GM12878 (cell line): ENCODE measurements around the gene C5. TPM values are rescaled to one million over a fixed set of nuclear protein-coding genes. Genes with fewer than 3 reads are reported as not detected.

ENCODE experiments used
- ATAC-seq: fragments of 200-7000 bp; cut with Tn5 transposase; 3 replicates; pipeline ENCODE4 v1.9.1; 2020; ENCODE audit warnings: mild to moderate bottlenecking, moderate library complexity
- BruUV-seq: library from RNA; stranded (reverse); fragments of 400-500 nt; replicated peaks from 2 replicates; lab custom pipeline; 2021; lab: Mats Ljungman, UMichigan
- CTCF ChIA-PET: fragments of 300-600 bp; sonication (Branson Sonifier 250); formaldehyde crosslinking; extraction: SDS; loops from one replicate; lab custom pipeline; 2021; ENCODE audit warnings: inconsistent platforms; lab: Yijun Ruan, JAX
- POLR2A ChIA-PET: fragments of 350-600 bp; formaldehyde crosslinking; extraction: SDS; loops from one replicate; lab custom pipeline; 2021; ENCODE audit warnings: inconsistent platforms; lab: Charles Lee
- RAD21 ChIA-PET: fragments of 300-600 bp; sonication (Branson Sonifier 250); formaldehyde crosslinking; loops from one replicate; lab custom pipeline; 2023; ENCODE audit warnings: antibody characterized with exemption; ENCODE audit not compliant: unreplicated experiment; lab: Charles Lee
- SMC1A ChIA-PET: fragments of 300-600 bp; sonication (Branson Sonifier 250); formaldehyde crosslinking; loops from one replicate; lab custom pipeline; 2023; ENCODE audit not compliant: unreplicated experiment, uncharacterized antibody; lab: Charles Lee
- DNase-seq: peaks from one replicate; pipeline ENCODE4 v3.0.0-alpha.2; 2011; ENCODE audit warnings: low read depth, low spot score
- FAIRE-seq: peaks from 3 replicates; lab custom pipeline; 2011; peaks lifted over from hg19 to GRCh38; lab: Jason Lieb, UNC
- H2AFZ ChIP-seq: 2 replicates; pipeline ENCODE4 v1.6.0; 2011; ENCODE audit warnings: low read depth, low read length, control low read depth; ENCODE audit not compliant: control insufficient read depth
- H3K27ac ChIP-seq: 2 replicates; pipeline ENCODE4 v1.5.1; 2011; ENCODE audit warnings: control low read depth; ENCODE audit not compliant: control insufficient read depth, insufficient read depth
- H3K27me3 ChIP-seq, 2 experiments: replicated peaks in 1 of 2; 2 replicates each; pipeline versions ENCODE4 v1.6.0 to v1.6.1; 2011; ENCODE audit warnings: low read length in 1 of 2; ENCODE audit not compliant: control insufficient read depth in 2 of 2, insufficient read depth in 2 of 2
- H3K36me3 ChIP-seq, 2 experiments: 2 replicates each; pipeline ENCODE4 v1.5.1; 2011; ENCODE audit warnings: low read length in 1 of 2; ENCODE audit not compliant: control insufficient read depth in 2 of 2, insufficient read depth in 2 of 2
- H3K4me1 ChIP-seq: 2 replicates; pipeline ENCODE4 v1.6.1; 2011; ENCODE audit warnings: mild to moderate bottlenecking, low read length, moderate library complexity, mixed read lengths; ENCODE audit not compliant: control insufficient read depth, insufficient read depth
- H3K4me2 ChIP-seq: 2 replicates; pipeline ENCODE4 v1.6.0; 2011; ENCODE audit warnings: control low read depth; ENCODE audit not compliant: control insufficient read depth, insufficient read depth
- H3K4me3 ChIP-seq: fragments of 200-600 bp; sonication (generic); 2 replicates; pipeline ENCODE4 v1.5.1; 2016
- H3K79me2 ChIP-seq: 2 replicates; pipeline ENCODE4 v1.6.0; 2011; ENCODE audit warnings: low read length; ENCODE audit not compliant: control insufficient read depth, insufficient read depth
- H3K9ac ChIP-seq: 2 replicates; pipeline ENCODE4 v1.8.0; 2011; ENCODE audit warnings: low read length, control low read depth, mixed read lengths; ENCODE audit not compliant: control insufficient read depth, insufficient read depth
- H3K9me3 ChIP-seq: replicated peaks from 3 replicates; pipeline ENCODE4 v1.5.1; 2011; ENCODE audit warnings: mild to moderate bottlenecking, low read length; ENCODE audit not compliant: control insufficient read depth, insufficient read depth
- H4K20me1 ChIP-seq: 2 replicates; pipeline ENCODE4 v1.6.0; 2011; ENCODE audit not compliant: control insufficient read depth, insufficient read depth
- CBX5 ChIP-seq: sonication (generic); IDR thresholded peaks from 2 replicates; pipeline ENCODE4 v1.6.1; 2016; ENCODE audit warnings: low read depth, moderate library complexity, mild to moderate bottlenecking, inconsistent platforms
- CREB1 ChIP-seq: IDR thresholded peaks from 2 replicates; pipeline ENCODE4 v1.6.1; 2012; ENCODE audit warnings: low read depth, mild to moderate bottlenecking, inconsistent platforms
- MTA3 ChIP-seq: IDR thresholded peaks from 2 replicates; pipeline ENCODE4 v1.6.1; 2012; ENCODE audit warnings: low read length, inconsistent platforms, borderline replicate concordance
- MXI1 ChIP-seq: fragments of 150-350 bp; IDR thresholded peaks from 2 replicates; pipeline ENCODE4 v1.6.1; 2011; ENCODE audit warnings: low read depth, mild to moderate bottlenecking, inconsistent platforms, low read length, improper control_type of control experiment
- NFYB ChIP-seq: IDR thresholded peaks from 2 replicates; pipeline ENCODE4 v1.6.1; 2011; ENCODE audit warnings: low read depth, mild to moderate bottlenecking, low read length, improper control_type of control experiment, moderate library complexity; ENCODE audit not compliant: insufficient read depth
- RCOR1 ChIP-seq: conservative IDR thresholded peaks from 2 replicates; pipeline ENCODE4 v1.6.1; 2012; ENCODE audit warnings: low read depth, low read length, improper control_type of control experiment
- STAT3 ChIP-seq: IDR thresholded peaks from 2 replicates; pipeline ENCODE4 v1.6.1; 2011; ENCODE audit warnings: low read depth, low read length, improper control_type of control experiment
- USF1 ChIP-seq: IDR thresholded peaks from 2 replicates; pipeline ENCODE4 v1.6.1; 2011; ENCODE audit warnings: borderline replicate concordance, low read depth, mild to moderate bottlenecking, moderate library complexity, mixed read lengths, low read length; ENCODE audit not compliant: insufficient read depth; ENCODE audit errors: extremely low read length
- YBX1 ChIP-seq: fragments of 450-650 bp; IDR thresholded peaks from 2 replicates; pipeline ENCODE4 v1.6.1; 2016; ENCODE audit warnings: antibody characterized with exemption
- WGBS: methylation state at CpG from one replicate; pipeline ENCODE4 v1.1.6; 2016; ENCODE audit warnings: low lambda C conversion rate; ENCODE audit not compliant: insufficient replicate concordance, insufficient coverage; ENCODE audit errors: missing lambda C conversion rate; 5-methylcytosine and 5-hydroxymethylcytosine counted together
- in situ Hi-C: fragments of 300-500 bp; cut with MboI; formaldehyde crosslinking; loops from 9 replicates; pipeline ENCODE4 v1.14.3; 2018; ENCODE audit warnings: mixed read lengths
- intact Hi-C: fragments of 100-400 bp; cut with micrococcal nuclease; formaldehyde crosslinking; loops from one replicate; pipeline ENCODE4 v1.14.2; 2022; ENCODE audit not compliant: unreplicated experiment
- polyA plus RNA-seq, 11 experiments: library from polyadenylated mRNA; depleted of rRNA in 4 of 11; unstranded in 6 of 11; stranded (reverse) in 5 of 11; fragments of >200 nt; fragmentation: Nextera tagmentation in 4 of 11; fragmentation: Illumina TruSeq in 1 of 11; extraction: Ambion mirVana in 4 of 11; extraction: Trizol in 1 of 11; gene quantifications; 1 replicate in 1 of 11; 2 replicates in 10 of 11; pipeline versions ENCODE4 v1.2.1 to v1.2.3, GENCODE V29; 2011 to 2016; ENCODE audit warnings: inconsistent platforms in 2 of 11, missing spikeins in 2 of 11, low read depth in 1 of 11
- total RNA-seq, 4 experiments: library from RNA; depleted of rRNA in 3 of 4; stranded (reverse); fragments of >200 nt in 3 of 4; fragmentation: Illumina TruSeq in 1 of 4; extraction: Trizol in 1 of 4; gene quantifications; 2 replicates each; pipeline versions ENCODE4 v1.2.1 to v1.2.3, GENCODE V29; 2013 to 2021

C5 gene
- total and polyA plus RNA-seq, 10 of the 15 experiments (the other 5 are each of a cell fraction or from before 2014, with no cell fraction given), result 0.39 to 2.2 (median 1.2) TPM

DNA sequence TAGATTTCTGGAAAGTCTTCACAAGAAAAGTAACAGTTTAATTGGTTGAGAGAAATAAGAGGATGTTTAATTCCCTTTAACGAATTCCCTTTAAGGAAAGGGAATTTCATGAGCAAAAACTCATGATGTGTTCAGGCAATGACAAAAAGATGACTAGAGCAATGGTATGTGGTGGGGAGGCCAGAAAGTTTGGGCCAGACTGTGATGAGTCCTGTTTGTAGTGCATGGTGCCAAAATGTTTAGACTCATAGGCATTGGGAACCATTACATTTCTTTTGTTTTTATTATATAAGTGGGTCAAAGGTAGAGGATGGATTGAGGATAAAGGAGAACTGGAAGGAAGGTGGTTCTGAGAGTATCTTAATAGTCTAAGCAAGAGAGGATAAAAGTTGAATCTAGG lies 35.6 kb upstream of the C5 start:
- no peak overlapping the region for H3K4me2 ChIP-seq
- FAIRE-seq, result no peak
- in situ Hi-C loops, result no loop called here
- peaks cover 1% of the 10 kb centered on the region for H3K79me2 ChIP-seq
- no peaks in the 10 kb centered on the region for H4K20me1 ChIP-seq
- ChIA-PET POLR2A (no interaction called here), RAD21 (no interaction called here), SMC1A (no interaction called here), CTCF (no interaction called here)
- H3K9ac ChIP-seq, result no peak overlapping the region
- H3K4me1 ChIP-seq, result no peaks in the 10 kb centered on the region
- no peak for DNase-seq
- no TSS peak for BruUV-seq
- WGBS, result 90% methylated on average over 1 of the region's 1 CpG
- no peak overlapping the region for H2AFZ ChIP-seq
- H3K9me3 ChIP-seq, result no peaks in the 10 kb centered on the region
- intact Hi-C loops, result no loop called here
- no peak overlapping the region for H3K27ac ChIP-seq
- no peak for TF ChIP-seq MXI1
- TF ChIP-seq CREB1, result no peak
- TF ChIP-seq CBX5, result no peak
- TF ChIP-seq STAT3, result no peak
- no peak for TF ChIP-seq MTA3
- no peak for TF ChIP-seq USF1
- TF ChIP-seq NFYB, result no peak
- no peak for TF ChIP-seq YBX1
- TF ChIP-seq RCOR1, result no peak
- ATAC-seq, result no peak
- peaks cover 5 to 10% of the 10 kb centered on the region in 2 experiments for H3K36me3 ChIP-seq
- no peaks in the 10 kb centered on the region for H3K27me3 ChIP-seq
- no peak overlapping the region for H3K4me3 ChIP-seq
